NCI-H82 treated with DMSO at 0.1 percent for 48 hours (cell line): Measurements from ENCODE around the gene DIS3L2.
"Not testable (repeated sequence)": the region's sequence is repeated elsewhere in the genome, so short reads cannot be mapped to it uniquely, and the experiment has no call there.

Experiments
- DNase-seq: peaks from one replicate; lab custom pipeline; 2025; ENCODE audit not compliant: unreplicated experiment; lab: John Stamatoyannopoulos, UW

The DIS3L2 gene

DNA sequence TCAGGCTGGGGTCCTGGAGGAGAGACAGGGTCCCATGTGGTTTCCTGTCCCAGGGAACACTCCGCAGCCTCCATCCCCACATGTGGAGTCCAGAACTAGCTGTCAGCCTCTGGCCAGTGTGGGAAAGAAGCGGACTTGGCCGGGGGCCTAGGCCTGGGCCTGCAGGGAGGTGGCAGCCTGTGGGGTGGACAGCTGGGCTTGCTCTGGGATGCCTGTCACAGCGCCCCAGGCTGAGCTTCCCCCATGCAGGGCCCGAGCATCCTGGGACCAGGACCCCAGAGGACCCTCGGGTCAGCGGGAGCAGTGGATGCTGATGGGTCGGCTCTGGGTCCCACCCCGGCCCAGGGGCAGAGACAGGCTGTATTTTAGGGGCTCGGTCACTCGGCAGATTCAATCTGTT is 369.5 kb downstream of the DIS3L2 start:
- not testable (repeated sequence) for DNase-seq

DNA sequence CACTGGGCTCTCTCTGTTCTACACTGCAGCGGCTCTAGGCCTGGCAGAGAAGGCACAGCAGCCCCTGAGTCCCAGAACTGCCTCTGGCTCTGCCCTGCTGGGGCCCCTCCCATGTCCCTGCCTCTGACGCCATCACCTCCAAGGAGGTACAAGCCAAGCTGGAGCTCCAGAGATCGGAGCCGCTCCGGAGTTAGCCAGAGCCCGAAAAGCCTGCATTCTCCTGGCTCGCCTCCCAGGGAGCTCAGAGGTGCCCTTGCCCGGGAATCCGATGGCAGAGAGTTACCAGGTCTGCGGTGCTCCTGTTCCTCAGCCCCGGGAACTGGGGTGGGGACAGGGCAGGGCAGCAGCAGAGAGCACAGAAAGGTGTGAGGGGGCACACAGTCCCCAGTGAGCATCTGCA is 370.1 kb downstream of the DIS3L2 start:
- not testable (repeated sequence) for DNase-seq

DNA sequence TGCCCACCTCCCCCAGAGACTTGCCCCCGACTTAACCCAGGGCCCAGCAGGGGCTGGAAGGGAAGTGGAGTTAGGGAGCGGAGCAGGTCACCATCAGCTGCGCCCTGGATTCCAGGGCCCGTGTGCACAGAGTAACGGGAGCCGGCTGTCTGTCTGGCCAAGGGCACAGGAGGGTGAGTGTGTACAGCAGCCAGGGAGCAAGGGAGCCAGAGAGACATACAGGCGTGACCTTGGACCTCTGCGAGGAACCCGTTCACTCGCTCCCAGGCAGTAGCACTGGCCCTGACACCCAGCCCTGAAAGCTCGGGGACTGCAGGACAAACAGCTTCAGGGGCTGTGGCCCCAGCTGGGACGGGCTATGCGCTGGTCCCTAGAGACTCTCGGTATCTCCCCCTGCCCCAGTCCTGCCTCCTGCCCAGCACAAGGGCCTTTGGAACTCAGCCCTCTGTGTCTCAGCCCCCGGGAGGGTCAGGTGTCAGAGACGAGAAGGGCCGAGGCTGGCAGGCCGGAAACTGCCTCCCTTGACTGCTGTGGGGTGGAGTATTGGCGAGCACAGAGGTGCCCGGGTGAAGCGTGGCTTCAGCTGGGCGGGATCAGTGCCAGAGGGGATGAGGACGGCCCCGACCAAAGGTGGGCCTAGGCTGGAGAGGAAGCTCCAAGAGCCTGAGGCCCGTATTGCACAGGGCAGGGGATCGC is 370.9 kb downstream of the DIS3L2 start:
- not testable (repeated sequence) for DNase-seq

DNA sequence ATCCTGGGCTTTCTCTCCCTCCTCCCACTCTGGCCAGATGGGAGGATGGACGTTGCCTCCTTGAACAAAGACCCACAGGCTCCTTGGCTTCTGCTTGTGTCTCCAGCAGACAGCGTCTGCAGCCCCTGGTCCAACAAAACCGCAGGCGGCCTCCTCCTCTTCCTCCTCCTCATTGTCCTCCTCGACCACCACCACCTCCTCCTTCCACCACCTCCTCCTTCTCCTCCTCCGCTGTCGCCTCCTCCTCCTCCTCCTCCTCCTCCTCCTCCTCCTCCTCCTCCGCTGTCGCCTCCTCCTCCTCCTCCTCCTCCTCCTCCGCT is 371.4 kb downstream of the DIS3L2 start:
- no peak for DNase-seq

DNA sequence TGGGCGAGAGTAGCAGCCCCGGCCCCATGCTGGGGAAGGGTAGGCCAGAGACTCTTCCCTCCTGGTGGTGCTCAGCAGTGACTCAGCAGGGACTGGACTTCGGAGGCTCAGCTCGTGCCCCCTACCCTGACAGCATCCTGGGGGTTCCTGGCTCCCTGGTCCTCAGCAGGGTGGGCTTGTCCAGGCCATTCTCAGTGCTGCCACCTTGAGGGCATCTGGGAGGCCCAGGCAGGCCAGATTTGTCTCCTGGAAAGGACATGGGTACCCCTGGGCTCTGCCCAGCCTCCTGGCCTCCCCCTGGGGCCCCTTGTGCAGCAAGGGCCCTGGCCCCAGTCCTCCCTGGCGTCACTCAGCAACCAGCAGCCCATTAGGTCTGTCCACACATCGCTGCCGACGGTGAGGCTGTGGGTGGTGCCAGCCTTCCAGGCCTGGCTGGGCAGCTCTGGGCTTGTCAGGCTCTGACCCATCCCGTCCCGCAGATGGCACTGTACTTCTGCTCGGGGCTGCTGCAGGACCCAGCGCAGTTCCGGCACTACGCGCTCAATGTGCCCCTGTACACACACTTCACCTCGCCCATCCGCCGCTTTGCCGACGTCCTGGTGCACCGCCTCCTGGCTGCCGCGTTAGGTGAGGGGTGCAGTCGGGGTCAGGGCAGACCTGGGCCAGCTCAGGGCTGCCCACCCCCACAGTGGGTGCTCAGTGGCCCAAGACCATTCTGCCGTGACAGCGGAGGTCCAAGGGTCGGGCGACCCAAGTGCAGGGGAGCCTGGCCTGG is 372.0 kb downstream of the DIS3L2 start:
- DNase-seq, result no peak

DNA sequence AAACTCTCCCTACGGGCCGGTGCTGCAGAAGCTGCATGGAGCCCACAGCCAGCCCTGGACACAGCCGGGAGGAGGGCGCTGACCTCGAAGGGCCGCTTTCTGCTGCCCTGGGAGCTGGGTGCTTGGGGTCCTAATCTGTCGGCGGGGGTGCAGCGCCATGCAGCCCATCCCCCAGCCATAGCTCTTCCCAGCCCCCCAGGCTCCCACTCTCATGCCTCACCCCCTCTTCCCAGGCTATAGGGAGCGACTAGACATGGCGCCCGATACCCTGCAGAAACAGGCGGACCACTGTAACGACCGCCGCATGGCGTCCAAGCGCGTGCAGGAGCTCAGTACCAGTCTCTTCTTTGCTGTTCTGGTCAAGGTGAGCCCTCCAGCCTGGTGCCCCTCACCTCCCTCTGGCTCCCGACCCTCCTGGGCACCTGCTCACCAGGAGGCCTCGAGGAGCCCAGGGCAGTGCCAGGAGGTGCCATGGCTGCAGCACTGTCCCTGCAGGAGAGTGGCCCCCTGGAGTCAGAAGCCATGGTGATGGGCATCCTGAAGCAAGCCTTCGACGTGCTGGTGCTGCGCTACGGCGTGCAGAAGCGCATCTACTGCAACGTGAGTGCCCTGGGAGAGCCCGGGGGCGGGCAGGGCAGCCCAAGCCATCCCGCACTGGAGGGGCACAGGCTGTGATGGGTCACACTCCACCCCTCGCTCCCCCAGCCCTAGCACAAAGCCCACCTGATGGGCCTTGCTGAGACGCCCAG is 372.8 kb downstream of the DIS3L2 start:
- not testable (repeated sequence) for DNase-seq

DNA sequence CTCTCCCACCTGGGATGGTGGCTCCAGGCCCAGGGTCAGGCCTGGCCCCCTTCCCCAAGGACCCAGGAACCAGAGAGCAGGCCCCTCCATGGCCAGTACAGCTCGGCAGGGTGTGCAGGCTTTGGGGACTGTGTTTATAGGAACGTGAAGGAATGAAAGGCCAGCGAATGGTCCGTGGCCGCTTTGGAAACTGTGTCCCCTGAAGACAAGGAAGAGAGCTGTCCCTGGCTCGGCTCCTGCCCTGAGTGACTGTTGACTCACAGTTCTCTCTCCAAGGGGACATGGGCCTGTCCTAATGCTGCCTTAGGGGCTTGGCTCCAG is 373.3 kb downstream of the DIS3L2 start:
- DNase-seq, result not testable (repeated sequence)

DNA sequence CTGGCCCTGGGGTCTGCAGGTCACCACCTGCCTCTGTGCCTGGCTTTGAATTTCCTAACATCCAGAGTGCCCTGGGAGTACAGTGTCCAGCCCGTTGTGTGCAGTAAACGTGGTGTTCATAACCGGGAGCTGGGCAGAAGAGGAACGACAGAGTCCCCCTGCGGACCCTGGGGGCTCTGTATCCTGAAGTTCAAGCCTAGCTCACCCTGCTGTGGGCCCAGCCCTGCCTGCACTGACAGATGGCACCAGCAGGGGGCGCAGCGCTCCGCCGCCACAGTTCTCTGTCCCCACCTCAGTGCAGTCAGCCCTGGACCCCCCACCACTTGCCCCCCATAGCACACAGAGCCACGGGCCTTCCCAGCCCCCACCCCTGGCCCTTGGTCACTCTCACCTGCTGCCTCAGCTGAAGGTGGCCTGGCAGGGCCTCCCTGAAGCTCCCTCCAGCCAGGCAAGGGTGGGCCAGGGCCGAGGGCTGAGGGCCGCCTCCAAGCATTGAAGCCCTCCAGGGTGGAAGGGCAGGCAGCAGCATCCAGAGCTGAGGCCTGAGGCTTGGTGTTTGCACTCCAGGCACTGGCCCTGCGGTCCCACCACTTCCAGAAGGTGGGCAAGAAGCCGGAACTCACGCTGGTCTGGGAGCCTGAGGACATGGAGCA is 373.8 kb downstream of the DIS3L2 start:
- not testable (repeated sequence) for DNase-seq

DNA sequence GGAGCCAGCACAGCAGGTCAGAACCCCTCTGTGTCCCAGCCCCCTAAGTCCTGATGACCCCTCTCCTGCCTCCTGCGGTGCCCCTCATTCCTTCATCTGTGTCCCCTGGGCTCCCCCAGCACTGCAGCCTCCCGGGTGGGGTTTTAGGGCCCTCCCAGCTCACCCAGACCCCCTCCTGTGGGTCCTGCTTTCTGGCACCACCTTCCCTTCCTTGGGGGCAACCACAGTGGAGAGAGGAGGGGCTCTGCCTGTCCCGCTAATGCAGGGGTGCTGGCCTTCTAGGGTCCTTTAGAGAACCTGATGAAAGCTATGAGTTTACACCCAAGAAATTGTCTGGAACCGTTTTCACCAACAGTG is 374.3 kb downstream of the DIS3L2 start:
- DNase-seq, result no peak

DNA sequence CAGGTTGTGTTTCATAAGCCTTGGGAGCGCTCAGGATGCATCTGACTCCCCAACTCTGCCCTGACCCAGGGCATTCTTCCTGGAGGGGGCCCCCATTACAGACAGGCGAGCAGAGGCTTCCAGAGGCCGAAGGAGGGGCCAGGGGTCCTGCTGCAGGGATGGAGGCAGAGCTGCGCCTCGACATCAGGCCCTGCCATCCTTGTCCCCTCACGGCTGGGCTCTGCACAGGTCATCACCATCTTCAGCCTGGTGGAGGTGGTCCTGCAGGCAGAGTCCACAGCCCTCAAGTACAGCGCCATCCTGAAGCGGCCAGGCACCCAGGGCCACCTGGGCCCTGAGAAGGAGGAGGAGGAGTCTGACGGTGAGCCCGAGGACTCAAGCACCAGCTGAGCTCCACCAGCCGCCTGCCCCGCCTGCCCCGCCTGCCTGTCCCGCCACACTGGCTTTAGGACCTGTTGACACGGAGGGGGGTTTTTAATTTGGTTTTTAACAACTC is 374.8 kb downstream of the DIS3L2 start:
- no peak for DNase-seq

DNA sequence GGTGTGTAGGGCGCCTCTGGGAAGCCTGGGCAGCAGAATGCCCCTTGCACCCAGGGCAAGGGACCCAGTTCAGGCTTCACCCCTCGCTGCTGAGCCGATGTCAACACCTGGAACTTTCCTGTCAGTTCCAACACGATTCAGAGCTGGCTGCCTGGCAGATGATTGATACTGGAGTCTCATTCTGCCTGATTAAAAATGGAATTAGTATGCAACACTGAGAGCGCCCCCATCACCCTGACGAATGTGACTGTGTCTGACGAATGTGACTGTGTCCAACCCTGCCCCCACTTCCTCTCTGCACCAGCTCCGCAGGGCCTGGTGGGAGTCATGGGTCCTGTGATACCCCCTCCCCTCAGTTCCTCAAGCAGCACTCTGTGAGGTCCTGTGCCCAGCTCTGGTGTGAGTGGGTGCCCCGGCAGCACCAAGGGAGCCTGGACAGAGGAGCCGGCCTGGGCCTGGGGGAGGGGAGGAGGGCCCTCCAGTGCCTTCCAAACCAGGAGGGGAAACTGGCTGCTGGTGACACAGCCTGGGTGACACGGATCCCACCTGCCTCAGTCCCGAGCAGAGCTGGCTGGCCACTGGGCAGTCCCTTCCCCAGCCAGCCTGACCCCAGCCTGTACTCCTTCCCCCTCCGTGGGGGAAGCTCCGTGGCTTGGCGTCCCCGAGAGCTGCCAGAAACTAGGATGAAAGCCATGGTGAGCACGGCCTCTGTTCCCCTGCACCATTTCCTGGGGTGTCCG is 375.6 kb downstream of the DIS3L2 start:
- no peak for DNase-seq

DNA sequence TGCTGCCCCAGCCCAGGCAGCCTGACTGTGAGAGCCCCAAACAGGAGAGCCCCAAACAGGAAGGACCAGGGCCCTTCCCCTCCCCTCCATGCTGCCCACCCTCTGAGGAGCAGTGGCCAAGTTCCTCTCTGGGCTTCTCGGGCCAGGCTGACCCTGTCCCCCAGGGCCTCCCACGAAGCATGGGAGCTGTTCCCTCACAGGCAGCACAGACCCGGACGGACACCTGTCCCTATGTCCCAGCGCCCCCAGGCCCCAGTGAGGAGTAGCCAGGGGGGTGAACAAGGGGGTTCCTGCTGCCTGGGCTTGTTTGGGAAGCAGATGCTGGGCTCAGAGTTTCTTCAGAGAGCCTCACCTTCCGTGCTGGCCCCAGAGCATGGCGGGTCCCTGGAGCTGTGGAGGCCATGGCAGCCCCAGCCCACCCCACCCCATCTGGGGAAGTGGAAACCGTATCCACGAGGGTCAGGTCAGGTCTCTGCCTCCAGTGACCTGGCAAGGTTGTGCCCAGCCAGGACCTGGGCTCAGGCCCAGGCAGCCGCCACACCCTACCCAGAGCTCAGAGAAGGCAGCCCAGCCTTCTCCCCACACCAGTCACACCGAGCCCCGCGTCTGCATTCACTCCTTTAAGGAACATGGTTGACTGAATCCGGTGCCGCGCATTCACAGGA is 376.7 kb downstream of the DIS3L2 start:
- DNase-seq, result not testable (repeated sequence)

DNA sequence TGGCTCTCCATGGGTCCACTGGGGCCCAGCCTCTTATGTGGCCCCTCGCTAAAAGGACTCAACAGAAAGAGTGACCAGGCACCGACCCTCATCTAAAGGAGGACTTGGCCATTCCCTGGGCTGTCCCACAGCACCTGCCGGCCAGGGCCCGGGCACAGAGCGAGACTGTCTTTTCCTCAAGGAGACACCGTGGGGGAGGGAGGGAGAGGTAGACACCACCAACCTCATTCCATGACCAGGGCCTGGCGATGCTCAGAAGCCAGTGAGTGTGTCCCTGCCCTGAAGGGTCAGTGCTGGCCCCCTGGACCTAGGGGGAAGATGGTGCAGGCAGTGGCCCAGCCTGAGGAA is 377.2 kb downstream of the DIS3L2 start:
- DNase-seq, result no peak

DNA sequence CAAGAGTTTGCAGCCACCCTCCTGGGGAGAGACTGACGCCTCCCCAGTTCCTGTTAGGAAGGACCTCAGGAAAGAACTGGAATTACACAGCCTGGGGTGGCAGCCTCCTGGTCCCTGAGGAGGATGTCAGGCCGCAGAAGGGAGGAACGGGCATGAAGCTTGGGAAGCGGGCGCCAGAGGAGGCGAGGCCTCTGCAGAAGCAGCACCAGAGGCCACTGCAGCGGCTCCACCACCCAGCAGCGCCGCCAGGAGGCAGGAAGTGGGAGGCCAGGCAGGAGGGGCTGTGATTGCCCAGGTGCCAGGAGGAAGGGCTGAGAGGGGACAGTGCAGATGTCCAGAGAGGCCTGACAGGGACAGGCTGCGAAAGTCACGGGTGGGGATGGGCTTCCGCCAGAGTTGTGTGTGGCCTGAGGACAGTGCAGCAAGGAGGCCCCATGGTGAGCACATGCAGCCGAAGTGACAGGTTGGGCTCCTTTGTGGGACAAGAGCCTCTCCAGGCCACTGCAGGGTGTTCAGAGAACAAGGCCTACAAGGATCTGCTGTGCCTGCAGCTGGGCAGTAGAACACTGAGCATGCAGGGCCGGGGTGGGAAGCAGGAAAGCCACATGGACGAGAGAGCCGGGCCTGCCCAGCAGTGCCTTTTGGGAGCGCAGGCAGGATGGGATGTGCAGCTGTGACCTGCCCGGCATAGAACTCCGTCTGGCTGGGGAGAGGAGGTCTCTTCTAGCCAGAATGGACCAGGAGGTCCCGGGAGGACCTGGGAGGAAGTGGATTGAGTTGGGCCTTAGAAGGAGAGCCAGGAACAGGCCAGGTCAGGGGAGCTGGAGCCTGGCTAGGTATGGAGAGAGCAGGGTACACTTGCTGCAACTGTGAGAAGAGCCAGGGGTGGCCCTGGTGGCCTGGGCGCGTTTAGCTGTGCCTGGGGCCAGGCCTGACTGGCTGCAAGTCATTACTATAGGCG is 377.9 kb downstream of the DIS3L2 start:
- DNase-seq, result no peak

DNA sequence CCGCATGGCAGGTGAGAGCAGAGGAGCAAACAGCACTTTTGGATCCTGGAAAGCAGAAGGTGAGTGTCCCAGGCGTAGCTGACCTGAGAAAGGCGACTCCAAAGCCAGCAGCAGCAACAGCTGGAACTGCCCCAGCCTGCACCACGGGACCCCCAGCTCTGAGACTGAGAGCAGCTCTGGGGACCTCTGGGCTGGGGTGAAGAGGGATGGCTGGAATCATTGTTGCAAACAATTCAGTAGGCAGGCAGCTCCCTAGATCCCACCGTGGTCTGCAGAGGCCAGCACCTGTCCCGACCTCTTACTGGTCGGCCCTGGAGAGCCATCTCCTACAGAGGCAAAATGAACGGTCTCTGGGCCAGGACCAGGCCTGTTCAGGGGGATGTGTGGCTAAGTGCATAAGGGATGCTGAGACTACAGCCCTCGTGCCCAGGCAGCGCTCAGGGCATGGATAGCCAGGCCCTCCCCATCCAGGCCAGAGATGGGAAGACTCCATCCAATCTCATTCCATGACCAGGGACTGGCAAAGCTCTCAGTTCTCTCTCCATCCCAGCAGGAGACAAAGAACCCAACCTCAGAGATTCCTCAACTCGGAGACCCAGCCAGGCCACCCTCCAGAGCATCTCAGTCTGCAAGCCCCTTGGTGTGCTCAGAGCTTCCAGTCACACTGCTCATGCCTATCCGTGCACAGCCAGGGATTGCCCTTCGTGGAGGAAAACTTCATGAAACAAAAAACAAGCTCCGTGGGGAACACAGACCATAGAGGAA is 378.8 kb downstream of the DIS3L2 start:
- DNase-seq, result no peak

DNA sequence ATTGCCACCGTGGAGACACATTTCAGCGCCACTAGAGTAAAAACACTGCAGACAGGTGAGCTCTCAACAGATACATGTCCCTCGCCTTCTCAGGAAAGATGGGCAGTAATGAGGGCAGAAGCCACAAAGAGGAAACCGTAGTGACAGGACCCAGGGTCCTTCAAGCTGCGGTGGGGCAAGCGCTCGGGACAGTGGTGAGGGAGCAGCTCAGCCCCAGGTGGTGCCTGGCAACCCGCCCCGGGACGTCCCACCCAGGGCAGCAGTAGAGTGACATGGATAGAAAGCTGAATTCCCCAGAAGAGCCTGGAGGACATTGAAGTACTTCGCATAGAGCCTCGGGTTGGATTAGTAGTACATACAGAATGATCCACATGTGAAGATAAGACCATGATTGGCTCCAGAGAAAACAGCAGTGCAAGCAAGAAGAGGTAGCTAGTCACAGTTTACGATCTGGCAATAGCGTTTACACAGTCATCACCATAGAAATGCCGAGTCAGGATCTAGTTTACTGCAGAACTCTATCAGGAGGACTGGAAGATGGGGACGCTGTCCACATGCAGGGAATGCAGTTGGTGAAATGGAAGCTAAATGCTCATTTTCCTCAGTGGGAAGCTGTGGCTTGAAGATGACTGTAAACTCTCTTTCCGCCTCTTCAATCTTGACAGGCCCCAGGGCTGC is 379.7 kb downstream of the DIS3L2 start:
- DNase-seq, result no peak

DNA sequence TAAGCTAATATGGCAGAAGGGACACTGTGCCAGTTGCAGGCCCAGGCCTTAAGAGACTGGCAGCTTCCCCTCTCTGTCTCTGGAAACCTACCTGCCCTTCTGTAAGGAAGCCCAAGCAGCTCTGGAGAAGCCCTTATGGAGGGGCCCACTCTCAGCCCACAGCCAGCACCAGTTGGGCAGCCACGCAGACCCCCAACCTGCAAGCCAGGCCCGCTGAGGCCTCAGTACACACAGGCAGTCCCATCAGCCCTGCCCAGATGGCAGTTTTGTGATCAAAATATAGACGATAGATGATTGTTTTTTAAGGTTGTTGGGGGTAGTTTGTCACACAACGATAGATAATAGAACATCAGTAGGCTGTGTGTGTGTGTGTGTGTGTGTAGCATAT is 380.2 kb downstream of the DIS3L2 start:
- no peak for DNase-seq
